Measurements from ENCODE around the gene IQSEC3.

GRCh38 chr12:148676-149416 is 82.3 kb downstream of the IQSEC3 start:
- TF ChIP-seq CTCF (conservative IDR thresholded peaks at IDR 0.05; ENCODE audit: low read length) (no peak), EZH2phosphoT487 (IDR thresholded peaks at IDR 0.05; ENCODE audit: borderline replicate concordance, low read depth, low read length) (no peak)

Data from OCI-LY7 (cell line).